IPS DF 6.9 (cell line): ENCODE measurements around the gene FRRS1.
"Not testable (repeated sequence)": the region's sequence is repeated elsewhere in the genome, so short reads cannot be mapped to it uniquely, and the experiment has no call there.

Experiments used
- DNase-seq: peaks from one replicate; pipeline ENCODE4 v3.0.0-alpha.2; 2013; ENCODE audit warnings: low read depth, low spot score
- H3K27ac ChIP-seq: one replicate; pipeline ENCODE4 v1.5.1; 2013; ENCODE audit warnings: low read length, control low read depth
- H3K27me3 ChIP-seq: 2 replicates; pipeline ENCODE4 v1.6.1; 2013; ENCODE audit warnings: mild to moderate bottlenecking, low read length; ENCODE audit not compliant: control insufficient read depth, insufficient read depth
- H3K36me3 ChIP-seq: 2 replicates; pipeline ENCODE4 v1.6.1; 2013; ENCODE audit warnings: low read length; ENCODE audit not compliant: control insufficient read depth, insufficient read depth
- H3K4me1 ChIP-seq: 2 replicates; pipeline ENCODE4 v1.6.1; 2013; ENCODE audit warnings: low read length; ENCODE audit not compliant: control insufficient read depth, insufficient read depth
- H3K4me3 ChIP-seq: 2 replicates; pipeline ENCODE4 v1.5.1; 2013; ENCODE audit warnings: mild to moderate bottlenecking, low read length
- H3K9me3 ChIP-seq: 2 replicates; pipeline ENCODE4 v1.6.1; 2013; ENCODE audit warnings: low read length, inconsistent platforms; ENCODE audit not compliant: control insufficient read depth, insufficient read depth
- WGBS: extraction: QIAGEN DNeasy Blood & Tissue Kit; methylation state at CpG from one replicate; pipeline ENCODE4 v1.1.7; 2013; ENCODE audit warnings: mixed read lengths, missing lambda C conversion rate; ENCODE audit not compliant: insufficient read length, insufficient coverage; 5-methylcytosine and 5-hydroxymethylcytosine counted together

The FRRS1 gene

DNA sequence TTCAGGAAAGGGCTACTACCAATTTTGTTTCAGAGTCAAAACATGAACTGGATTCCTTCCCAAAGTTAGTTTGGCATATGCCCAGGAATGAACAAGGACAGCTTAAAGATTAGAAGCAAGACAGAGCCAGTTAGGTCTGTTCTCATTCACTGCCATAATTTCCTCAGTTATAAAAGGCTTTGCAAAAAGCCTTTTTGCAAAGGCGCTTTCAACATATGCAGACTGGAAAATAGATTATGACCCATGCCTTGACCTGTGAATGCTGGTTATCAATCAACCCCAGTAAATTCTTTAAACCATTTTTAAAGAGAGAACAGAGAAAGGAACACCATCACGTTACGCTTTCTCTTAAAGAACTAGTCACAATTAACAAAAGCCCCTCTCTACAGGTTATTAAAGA is 1.7 kb upstream of the FRRS1 start:
- no CpG with 5 or more reads among the region's 3 CpGs for whole genome bisulfite sequencing
- H3K36me3 ChIP-seq = no peaks in the 10 kb centered on the region
- H3K27ac ChIP-seq = no peak overlapping the region

GRCh38 chr1:99764909-99765308 is 1.5 kb downstream of the FRRS1 start:
- H3K27ac ChIP-seq = no peak overlapping the region
- WGBS = 100% methylated on average over 1 of the region's 1 CpG
- H3K4me3 ChIP-seq = no peak overlapping the region

More for the DNA sequence above, 1.7 kb upstream of the FRRS1 start:
- Histone ChIP-seq H3K9me3 (no peaks in the 10 kb centered on the region), H3K4me3 (no peak overlapping the region), H3K4me1 (no peaks in the 10 kb centered on the region), H3K27me3 (no peaks in the 10 kb centered on the region)
- DNase-seq = no peak

DNA sequence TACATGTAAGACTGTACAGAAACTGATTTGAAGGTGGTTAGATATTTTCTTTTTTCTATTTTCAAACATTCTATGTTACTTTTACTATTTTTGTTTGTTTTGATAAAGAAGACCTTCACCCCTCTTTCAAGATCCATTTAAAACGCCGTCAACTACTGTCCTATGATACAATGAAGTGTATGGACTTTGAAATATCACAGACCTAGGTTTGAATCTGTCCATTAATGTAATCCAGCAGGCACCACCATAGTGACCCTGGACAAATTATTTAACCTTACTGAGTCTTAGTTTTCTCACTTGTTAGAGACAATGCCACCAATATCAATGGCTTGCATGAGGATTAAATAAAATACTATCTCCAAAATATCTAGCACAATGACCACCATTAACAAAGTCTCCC is 2.0 kb downstream of the FRRS1 start:
- Histone ChIP-seq H3K9me3 (no peaks in the 10 kb centered on the region), H3K27ac (no peak overlapping the region), H3K36me3 (no peaks in the 10 kb centered on the region), H3K4me1 (no peaks in the 10 kb centered on the region), H3K4me3 (no peak overlapping the region), H3K27me3 (no peaks in the 10 kb centered on the region)
- no CpG with 5 or more reads among the region's 2 CpGs for WGBS
- DNase-seq = no peak

More at GRCh38 chr1:99764909-99765308, 1.5 kb downstream of the FRRS1 start:
- no peak for DNase-seq
- H3K36me3 ChIP-seq = no peaks in the 10 kb centered on the region
- no peaks in the 10 kb centered on the region for H3K4me1 ChIP-seq
- no peaks in the 10 kb centered on the region for H3K27me3 ChIP-seq
- H3K9me3 ChIP-seq = no peaks in the 10 kb centered on the region

- no peak for DNase-seq
- no peak overlapping the region for H3K27ac ChIP-seq
- no peaks in the 10 kb centered on the region for H3K9me3 ChIP-seq
- whole genome bisulfite sequencing = no CpG with 5 or more reads among the region's 2 CpGs
- no peaks in the 10 kb centered on the region for H3K4me1 ChIP-seq
- H3K4me3 ChIP-seq = no peak overlapping the region
- H3K36me3 ChIP-seq = no peaks in the 10 kb centered on the region
- H3K27me3 ChIP-seq = no peaks in the 10 kb centered on the region
Measured at GRCh38 chr1:99763956-99764355, 2.5 kb downstream of the FRRS1 start.

DNA sequence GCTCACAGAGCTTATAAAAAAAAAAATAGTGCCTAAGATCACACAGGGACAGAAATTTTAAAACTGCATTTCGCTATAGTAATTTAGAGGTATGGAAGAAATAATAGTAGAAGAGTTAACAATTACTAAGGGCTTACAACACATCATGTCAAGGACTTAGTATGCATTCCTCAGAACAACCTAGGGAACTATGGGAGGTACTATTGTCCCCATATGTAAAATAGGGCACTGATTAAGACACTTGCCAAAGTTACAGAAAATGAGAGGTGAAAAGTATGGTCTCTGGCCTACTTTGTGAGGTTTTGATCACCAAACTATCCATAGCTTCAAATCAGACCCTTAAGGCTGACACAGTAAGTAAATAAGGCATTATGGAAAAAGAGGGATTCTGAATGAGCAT is 4.7 kb downstream of the FRRS1 start:
- no peak for DNase-seq
- H3K27me3 ChIP-seq = no peaks in the 10 kb centered on the region
- no CpG with 5 or more reads among the region's 1 CpG for WGBS
- H3K9me3 ChIP-seq = no peaks in the 10 kb centered on the region
- H3K27ac ChIP-seq = no peak overlapping the region
- H3K4me1 ChIP-seq = no peaks in the 10 kb centered on the region; the same call in 1 of the 2 replicates
- H3K4me3 ChIP-seq = no peak overlapping the region
- H3K36me3 ChIP-seq = no peaks in the 10 kb centered on the region

- Histone ChIP-seq H3K27ac (no peak overlapping the region), H3K36me3 (no peaks in the 10 kb centered on the region), H3K4me1 (no peaks in the 10 kb centered on the region; the same call in 1 of the 2 replicates), H3K4me3 (no peak overlapping the region), H3K27me3 (no peaks in the 10 kb centered on the region), H3K9me3 (no peaks in the 10 kb centered on the region)
- DNase-seq = no peak
- no CpG with 5 or more reads among the region's 4 CpGs for WGBS
Measured at GRCh38 chr1:99759518-99760160, 6.8 kb downstream of the FRRS1 start.

DNA sequence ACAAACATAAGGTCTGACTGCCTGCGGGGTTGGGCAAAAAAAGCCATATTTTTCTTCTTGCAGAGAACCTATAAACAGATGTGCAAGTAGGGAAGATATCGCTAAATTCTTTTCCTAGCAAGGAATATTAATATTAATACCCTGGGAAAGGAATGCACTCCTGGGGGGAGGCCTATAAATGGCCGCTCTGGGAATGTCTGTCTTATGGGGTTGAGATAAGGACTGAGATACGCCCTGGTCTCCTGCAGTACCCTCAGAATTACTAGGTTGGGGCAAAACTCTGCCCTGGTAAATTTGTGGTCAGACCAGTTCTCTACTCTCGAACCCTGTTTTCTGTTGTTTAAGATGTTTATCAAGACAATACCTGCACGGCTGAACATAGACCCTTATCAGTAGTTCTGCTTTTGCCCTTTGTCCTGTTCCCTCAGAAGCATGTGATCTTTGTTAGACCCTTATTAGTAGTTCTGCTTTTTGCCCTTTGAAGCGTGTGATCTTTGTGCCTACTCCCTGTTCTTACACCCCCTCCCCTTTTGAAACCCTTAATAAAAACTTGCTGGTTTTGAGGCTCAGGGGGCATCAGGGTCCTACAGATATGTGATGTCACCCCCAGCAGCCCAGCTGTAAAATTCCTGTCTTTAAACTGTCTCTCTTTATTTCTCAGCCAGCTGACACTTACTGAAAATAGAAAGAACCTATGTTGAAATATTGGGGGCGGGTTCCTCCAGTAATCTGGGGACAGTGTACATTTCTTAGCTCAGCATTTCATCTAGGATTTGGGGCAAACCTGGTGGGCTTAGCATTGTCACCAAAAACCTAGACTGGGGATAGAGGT is 7.5 kb downstream of the FRRS1 start:
- not testable (repeated sequence) for H3K4me3 ChIP-seq, H3K27ac ChIP-seq, DNase-seq, H3K9me3 ChIP-seq, H3K4me1 ChIP-seq, H3K36me3 ChIP-seq, H3K27me3 ChIP-seq
- WGBS = no CpG with 5 or more reads among the region's 8 CpGs

- DNase-seq = no peak
- no peaks in the 10 kb centered on the region; the same call in 1 of the 2 replicates for H3K4me1 ChIP-seq
- no peaks in the 10 kb centered on the region for H3K27me3 ChIP-seq
- no peaks in the 10 kb centered on the region for H3K9me3 ChIP-seq
- H3K36me3 ChIP-seq = no peaks in the 10 kb centered on the region
- H3K27ac ChIP-seq = no peak overlapping the region
- H3K4me3 ChIP-seq = no peak overlapping the region
- no CpG with 5 or more reads among the region's 1 CpG for WGBS
Measured at GRCh38 chr1:99758073-99758511, 8.3 kb downstream of the FRRS1 start.

GRCh38 chr1:99756598-99756997 is 9.8 kb downstream of the FRRS1 start:
- no peaks in the 10 kb centered on the region; the same call in 1 of the 2 replicates for H3K4me1 ChIP-seq
- no peak overlapping the region for H3K27ac ChIP-seq
- no peak overlapping the region for H3K4me3 ChIP-seq
- no CpG with 5 or more reads among the region's 3 CpGs for WGBS
- DNase-seq = no peak
- no peaks in the 10 kb centered on the region for H3K27me3 ChIP-seq
- H3K36me3 ChIP-seq = no peaks in the 10 kb centered on the region
- H3K9me3 ChIP-seq = no peaks in the 10 kb centered on the region

- no peaks in the 10 kb centered on the region for H3K27me3 ChIP-seq
- H3K4me1 ChIP-seq = no peaks in the 10 kb centered on the region; the same call in 1 of the 2 replicates
- DNase-seq = no peak
- H3K36me3 ChIP-seq = no peaks in the 10 kb centered on the region
- H3K9me3 ChIP-seq = no peaks in the 10 kb centered on the region
- no peak overlapping the region for H3K27ac ChIP-seq
- WGBS = no CpG with 5 or more reads among the region's 2 CpGs
- no peak overlapping the region for H3K4me3 ChIP-seq
Measured at GRCh38 chr1:99755664-99756063, 10.8 kb downstream of the FRRS1 start.
